NT2/D1 (cell line): ENCODE data around the gene NSD1.

Source experiments
- SUZ12 ChIP-seq: IDR thresholded peaks from 2 replicates; pipeline ENCODE4 v1.6.1; 2011; ENCODE audit not compliant: insufficient read length, insufficient read depth; ENCODE audit errors: extremely low read depth
- YY1 ChIP-seq: IDR thresholded peaks from 2 replicates; pipeline ENCODE4 v1.6.1; 2011; ENCODE audit not compliant: insufficient read length, insufficient read depth
- ZNF274 ChIP-seq: IDR thresholded peaks from 2 replicates; pipeline ENCODE4 v1.6.1; 2011; ENCODE audit warnings: mild to moderate bottlenecking, low read depth, low read length

DNA sequence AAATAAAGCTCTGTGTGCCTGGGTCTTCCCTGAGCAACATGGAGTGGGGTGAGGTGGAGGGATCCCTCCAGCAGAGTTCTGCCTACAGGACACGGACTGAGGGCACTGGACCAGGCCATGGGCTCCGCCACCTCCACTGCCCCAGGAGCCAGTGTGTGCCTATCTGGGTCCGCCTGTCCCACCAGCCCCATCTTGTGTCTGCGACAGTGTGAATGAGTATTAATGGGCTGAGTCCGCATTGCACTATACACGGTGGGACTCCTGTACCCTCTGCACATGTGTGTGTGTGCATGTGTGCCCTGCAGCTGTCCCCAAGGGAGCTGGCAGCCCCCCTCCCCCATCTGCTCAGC, 35.5 kb upstream of the NSD1 start:
- TF ChIP-seq ZNF274 (no peak), YY1 (no peak), SUZ12 (no peak)
